Measurements from ENCODE around the gene ETV6.

Gene ETV6

GRCh38 chr12:11895421-11896078, 246.1 kb downstream of the ETV6 start:
- H3K4me3 ChIP-seq (replicated peaks in 1 of 2; ENCODE audit: low read depth in 2 of 2, low read length in 2 of 2): no peak overlapping the region

DNA sequence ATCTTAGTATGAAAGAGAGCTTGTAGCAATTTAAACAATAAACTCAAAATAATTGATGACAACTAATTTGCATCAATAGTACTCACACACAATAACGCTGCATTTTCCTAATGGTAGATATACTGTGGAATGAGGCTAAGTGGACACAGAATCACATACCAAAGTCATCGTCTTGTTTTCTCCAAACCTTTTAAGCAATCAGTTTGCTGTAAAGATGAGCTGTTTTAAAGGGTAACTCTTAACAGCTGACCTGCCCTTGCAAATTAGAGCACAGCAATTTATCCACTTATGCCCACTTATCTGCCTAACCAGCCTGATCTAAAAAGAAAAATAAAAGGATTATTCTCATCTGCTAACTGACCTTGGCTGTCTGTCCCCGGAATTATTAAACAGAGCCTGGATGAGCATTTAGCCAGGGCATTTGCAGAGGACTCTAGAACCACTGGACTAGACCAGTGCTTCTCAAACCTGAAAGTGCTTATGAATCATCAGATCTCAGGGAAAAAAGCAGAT, 247.0 kb downstream of the ETV6 start:
- DNase-seq (ENCODE audit: low read depth in 2 of 2): no peak
- no peak for TF ChIP-seq CTCF (IDR thresholded peaks at IDR 0.05; ENCODE audit: low read depth, low read length)
- no peak overlapping the region for H3K4me3 ChIP-seq (replicated peaks in 1 of 2; ENCODE audit: low read depth in 2 of 2, low read length in 2 of 2)

More at GRCh38 chr12:11895421-11896078, 246.1 kb downstream of the ETV6 start:
- no peak for TF ChIP-seq CTCF (IDR thresholded peaks at IDR 0.05; ENCODE audit: low read depth, low read length)
- no peak for DNase-seq (ENCODE audit: low read depth in 2 of 2)

GRCh38 chr12:11897923-11898322, 248.4 kb downstream of the ETV6 start:
- H3K4me3 ChIP-seq (replicated peaks in 1 of 2; ENCODE audit: low read depth in 2 of 2, low read length in 2 of 2): no peak overlapping the region
- TF ChIP-seq CTCF (IDR thresholded peaks at IDR 0.05; ENCODE audit: low read depth, low read length): no peak
- no peak for DNase-seq (ENCODE audit: low read depth in 2 of 2)

GRCh38 chr12:11901701-11902524, 252.4 kb downstream of the ETV6 start:
- TF ChIP-seq CTCF (IDR thresholded peaks at IDR 0.05; ENCODE audit: low read depth, low read length): no peak
- no peak overlapping the region for H3K4me3 ChIP-seq (replicated peaks in 1 of 2; ENCODE audit: low read depth in 2 of 2, low read length in 2 of 2)
- no peak for DNase-seq (ENCODE audit: low read depth in 2 of 2)

DNA sequence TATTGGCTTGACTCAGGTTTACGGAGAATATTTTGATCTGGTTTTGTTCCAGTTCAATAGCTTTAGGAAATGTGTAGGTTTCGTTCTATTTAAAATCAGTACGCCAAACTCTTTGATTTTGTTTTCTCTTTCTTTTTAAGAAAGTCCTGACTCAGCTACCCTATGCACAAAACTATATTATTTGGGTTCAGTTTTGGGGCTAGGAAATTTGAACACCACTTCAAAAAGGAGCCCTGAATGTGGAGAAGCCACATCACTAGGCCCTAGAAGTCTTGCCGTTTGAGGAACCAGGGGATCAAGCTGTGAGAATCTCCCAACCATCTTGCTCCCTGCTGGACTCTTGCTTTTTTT, 253.0 kb downstream of the ETV6 start:
- no peak overlapping the region for H3K4me3 ChIP-seq (replicated peaks in 1 of 2; ENCODE audit: low read depth in 2 of 2, low read length in 2 of 2)
- DNase-seq (ENCODE audit: low read depth in 2 of 2): no peak
- no peak for TF ChIP-seq CTCF (IDR thresholded peaks at IDR 0.05; ENCODE audit: low read depth, low read length)

DNA sequence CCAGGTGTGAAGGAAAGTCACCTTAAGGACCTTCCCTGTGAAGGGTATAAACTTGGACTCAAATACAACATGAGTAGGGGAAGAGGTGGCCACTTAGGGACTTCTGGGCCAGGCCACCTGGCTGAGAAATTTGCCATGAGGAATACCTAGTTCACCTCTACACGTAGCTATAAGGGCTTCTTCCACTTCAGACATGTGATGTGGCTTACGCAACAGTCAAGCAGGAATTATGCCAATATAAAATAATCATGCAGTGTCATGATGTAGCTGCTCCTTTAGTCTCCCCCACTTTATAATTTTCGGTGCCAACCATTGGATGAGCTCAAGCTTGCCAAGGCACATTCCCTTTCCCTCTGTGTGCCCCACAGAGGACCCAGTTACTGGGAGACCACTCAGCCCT, 254.7 kb downstream of the ETV6 start:
- no peak overlapping the region for H3K4me3 ChIP-seq (replicated peaks in 1 of 2; ENCODE audit: low read depth in 2 of 2, low read length in 2 of 2)
- TF ChIP-seq CTCF (IDR thresholded peaks at IDR 0.05; ENCODE audit: low read depth, low read length): no peak
- no peak for DNase-seq (ENCODE audit: low read depth in 2 of 2)

Data from cardiac fibroblast (primary cell).